HG02938 (cell line): ENCODE results near the gene SERINC5.

Experiments used
- ATAC-seq: cut with Tn5 transposase; IDR thresholded peaks from one replicate; pipeline ENCODE4 v1.9.1; 2021; ENCODE audit warnings: mild to moderate bottlenecking, moderate library complexity; ENCODE audit not compliant: unreplicated experiment

The SERINC5 gene

DNA sequence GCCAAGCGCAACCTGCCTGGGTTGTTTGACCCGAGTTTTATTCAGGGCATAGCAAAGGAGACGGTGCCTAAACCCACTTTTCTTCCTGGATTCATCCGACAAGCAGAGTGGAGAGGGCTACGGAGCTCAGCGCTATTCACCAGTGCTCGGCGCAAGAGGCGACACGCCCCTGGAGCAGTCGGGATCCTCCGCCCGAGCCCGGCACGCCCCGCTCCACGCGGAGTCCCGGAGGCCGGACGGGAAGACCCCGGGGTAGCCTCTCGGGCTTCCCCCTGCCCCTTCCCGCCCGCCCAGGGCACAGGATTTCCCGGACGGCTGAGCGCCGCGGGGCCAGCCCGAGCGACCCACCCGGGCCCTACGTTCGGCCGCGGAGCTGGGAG, 427 bp downstream of the SERINC5 start:
- ATAC-seq = peak; percentile 37

DNA sequence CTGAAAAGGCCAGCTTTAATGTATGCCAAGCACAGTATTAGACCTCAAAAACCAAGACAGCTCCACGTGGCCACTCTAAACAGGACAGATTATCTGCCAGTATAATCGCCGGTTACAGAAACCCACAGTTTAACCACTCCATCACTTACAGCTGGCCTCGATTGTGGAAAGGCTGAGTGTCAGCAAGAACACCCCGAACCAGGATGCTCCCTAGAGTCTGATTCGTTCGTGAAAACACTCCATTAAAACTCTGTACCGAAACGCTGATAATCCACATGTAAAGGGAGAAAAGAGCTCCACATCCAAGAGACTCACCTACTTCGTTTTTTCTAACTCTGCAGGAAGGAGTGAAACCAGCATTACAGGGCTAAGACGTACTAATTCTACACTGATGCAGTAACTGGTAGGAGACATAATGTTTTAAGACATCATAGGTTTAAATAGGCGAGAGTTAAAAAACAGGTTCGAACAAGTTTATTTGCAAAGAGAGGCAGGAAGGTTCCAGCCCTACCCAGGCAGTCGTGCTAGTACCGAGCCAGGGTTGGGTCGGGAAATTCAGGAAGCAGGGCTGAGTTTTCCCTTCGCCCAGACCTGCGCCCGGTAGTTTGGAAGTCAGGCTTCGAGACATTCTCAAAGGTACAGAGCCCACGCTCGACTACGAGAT, 949 bp downstream of the SERINC5 start:
- peak; percentile 5 for ATAC-seq

DNA sequence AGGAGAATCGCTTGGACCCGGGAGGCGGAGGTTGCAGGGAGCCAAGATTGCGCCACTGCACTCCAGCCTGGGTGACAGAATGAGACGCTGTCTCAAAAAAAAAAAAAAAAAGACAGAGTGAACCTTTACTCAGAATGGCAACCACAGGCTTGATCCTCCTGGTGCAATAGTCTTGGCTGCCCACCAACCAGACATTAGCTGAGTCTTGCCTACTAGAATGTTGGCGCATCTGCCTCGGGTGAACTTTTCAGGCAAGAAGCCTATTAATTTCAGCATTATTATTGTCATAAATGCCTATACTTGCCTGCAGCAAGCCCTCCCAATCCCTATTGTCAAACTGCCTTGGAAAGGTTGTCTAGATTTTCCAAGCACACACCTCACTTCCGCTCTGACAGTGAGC, 4.2 kb downstream of the SERINC5 start:
- no peak for ATAC-seq

DNA sequence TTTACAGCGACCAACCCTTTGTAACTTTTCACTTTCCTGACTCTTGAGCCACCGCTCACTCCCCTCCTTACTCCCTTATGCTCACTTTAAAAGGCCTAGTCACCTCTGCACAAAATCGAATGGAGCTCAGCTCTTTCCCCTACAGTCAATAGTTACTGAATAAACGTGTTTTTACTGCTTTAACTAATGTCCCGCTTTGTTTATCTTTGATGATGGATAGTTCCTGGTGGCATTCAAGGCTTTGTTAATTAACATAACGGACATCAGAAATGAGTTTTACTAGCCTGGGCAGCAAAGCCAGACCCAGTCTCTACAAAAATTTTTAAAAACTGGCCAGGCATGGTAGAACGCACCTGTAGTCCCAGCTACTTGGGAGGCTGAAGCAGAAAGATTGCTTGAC, 5.0 kb downstream of the SERINC5 start:
- ATAC-seq = no peak

DNA sequence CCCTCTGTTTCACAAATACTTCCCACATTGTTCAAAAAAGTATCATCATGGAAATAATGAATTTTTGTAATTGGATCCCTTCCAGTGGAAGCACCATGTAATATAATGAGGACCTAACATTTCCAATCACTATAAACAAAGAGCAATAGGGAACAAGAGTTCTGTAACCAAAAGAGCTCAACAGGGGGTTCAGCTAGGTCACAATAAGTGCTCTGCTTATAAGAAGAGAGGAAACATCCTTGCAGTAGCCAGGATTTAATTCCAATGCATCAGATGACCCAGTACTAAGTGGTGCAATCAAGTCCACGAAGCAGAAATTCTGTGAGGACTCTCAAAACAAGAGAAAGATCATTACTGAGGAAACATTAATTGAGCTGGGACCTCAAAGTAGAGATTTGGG, 5.9 kb downstream of the SERINC5 start:
- ATAC-seq = no peak

DNA sequence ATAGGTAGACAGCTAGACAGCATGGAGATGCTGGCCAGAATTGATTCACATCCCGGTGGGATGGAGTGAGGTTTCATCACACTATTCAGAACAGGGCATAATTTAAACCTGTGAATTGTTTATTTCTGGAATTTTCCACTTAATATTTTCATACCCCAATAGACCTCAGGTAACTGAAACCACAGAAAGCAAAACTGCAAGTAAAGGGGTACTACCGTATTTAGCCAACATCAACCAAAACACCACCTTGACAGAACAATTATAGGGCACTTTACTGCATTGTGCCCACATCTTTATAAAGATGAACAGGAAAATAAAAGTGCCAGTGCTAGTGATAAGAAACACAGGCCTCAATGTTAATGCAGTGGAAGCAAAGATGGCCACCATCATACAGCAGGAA, 7.5 kb downstream of the SERINC5 start:
- ATAC-seq = no peak

DNA sequence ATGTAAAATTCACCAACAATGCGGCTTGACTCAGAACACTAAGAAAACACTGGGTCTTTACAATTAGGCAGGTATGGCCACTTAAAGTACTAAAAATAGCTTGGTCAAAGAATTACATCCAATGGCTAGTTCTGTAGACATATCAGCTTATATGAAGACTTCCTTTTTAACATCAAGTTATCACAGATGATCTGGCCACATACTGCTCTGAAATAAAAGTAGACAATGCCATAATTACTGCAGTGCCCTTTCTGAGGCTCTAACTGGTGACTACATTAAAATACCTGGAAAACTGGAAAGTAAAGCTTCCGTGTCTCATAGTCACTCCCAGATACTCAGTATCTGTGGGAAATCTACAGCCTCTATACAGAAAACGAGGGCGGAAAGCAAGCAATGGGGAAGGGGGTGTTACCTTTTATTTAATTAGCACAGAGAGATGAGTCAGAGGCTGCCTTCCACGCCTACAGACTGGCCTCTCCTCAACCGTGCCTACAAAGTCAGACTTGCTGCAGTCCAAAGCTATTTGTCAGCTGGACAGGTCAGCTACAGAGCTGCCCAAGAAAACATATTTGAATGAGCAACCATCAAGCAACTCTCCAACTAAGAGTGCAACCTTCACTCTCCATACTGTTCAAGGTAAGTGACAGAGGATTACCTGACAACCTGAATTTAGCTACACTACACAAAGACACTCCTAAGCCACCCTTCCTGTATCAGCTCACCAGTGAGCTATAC, 8.7 kb downstream of the SERINC5 start:
- peak; percentile 82 for ATAC-seq

DNA sequence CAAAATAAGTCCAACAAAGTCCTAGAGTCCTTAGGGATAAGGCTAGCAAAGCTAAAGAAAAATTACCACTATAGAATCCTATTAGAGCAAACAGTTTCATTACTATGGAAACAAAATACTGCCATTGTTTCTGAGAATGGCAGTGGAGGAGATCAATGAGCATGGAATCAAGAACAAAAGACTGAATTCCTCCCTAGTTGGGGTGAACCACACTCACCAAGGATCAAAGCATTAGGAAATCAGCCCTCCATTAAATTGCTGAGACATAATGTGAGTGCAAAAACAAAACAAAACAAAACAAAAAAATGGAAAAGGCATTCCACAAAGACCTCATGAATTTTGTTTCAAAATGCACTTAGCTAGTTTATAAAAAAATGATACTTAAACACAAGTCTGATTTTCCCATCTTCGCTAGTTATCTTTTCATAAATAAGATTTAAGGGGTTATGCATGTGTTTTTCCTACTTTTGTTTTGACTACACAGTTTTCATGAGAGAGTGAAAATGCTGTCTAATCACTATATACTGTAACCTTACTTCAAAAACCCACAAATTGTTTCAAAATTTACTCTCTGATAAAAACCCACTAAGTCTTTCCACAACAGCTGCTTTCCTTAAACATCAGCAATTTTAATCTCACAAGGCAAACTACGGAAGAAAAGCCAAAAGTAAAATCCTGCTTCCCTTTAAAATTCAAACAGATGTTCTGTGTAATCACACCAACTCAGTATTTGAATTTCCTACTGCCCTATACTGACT, 9.7 kb downstream of the SERINC5 start:
- no peak for ATAC-seq

DNA sequence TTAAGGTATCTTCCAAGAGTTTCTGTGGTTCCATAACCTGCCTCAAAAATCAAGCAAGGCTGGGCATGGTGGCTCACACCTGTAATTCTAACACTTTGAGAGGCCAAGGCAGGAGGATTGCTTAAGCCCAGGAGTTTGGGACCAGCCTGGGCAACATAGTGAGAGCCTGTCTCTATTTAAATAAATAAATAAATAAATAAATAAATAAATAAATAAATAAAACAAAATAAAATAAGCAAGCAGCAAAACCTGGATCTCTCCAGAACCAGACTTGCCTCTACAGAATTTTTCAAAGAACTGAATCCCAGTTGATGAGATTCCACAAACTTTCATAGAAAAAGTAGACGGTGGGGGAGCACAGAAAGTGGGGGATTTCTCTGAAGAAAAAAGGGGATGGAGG, 12.3 kb downstream of the SERINC5 start:
- no peak for ATAC-seq

DNA sequence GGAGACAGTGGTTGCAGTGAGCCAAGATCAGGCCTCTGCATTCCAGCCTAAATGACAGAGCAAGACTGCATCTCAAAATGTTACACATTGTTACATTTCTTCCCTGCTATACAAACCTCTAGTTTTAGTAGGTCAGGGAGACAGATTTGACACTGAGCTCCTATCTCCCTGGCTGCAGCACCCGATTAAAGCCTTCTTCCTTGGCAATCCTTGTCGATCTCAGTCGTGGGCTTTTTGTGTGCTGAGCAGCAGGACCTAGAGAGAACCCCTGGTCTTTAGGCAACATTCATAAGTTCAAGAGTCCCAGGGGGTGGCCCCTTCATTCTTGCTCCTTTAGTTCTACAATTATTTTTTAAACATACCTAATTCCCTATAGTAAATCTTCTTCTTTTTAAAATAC, 13.0 kb downstream of the SERINC5 start:
- no peak for ATAC-seq

DNA sequence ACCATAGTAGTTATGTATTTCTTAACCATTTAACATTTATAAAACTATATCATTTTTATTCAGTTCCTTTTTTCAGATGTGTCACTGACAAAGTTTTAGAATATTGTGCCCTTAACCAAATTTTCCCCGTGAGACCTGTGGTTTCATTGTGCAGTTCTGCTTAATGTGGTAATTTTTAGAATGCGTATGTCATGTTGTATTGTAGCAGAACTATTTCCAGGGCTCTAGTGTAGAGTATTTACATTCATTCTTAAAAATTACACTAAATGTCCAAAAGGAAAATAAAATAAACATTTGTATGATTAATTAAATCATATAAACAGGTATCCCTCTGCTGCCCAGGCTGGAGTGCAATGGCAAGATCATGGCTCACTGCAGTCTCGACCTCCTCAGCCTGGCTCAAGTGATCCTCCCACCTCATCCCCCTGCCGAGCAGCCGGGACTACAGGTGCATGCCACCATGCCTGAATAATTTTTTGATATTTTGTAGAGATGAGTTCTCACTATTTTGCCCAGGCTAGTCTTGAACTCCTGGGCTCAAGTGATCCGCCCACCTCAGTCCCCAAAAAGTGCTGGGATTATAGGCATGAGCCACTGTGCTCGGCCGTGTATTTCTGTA, 15.4 kb downstream of the SERINC5 start:
- ATAC-seq = no peak

DNA sequence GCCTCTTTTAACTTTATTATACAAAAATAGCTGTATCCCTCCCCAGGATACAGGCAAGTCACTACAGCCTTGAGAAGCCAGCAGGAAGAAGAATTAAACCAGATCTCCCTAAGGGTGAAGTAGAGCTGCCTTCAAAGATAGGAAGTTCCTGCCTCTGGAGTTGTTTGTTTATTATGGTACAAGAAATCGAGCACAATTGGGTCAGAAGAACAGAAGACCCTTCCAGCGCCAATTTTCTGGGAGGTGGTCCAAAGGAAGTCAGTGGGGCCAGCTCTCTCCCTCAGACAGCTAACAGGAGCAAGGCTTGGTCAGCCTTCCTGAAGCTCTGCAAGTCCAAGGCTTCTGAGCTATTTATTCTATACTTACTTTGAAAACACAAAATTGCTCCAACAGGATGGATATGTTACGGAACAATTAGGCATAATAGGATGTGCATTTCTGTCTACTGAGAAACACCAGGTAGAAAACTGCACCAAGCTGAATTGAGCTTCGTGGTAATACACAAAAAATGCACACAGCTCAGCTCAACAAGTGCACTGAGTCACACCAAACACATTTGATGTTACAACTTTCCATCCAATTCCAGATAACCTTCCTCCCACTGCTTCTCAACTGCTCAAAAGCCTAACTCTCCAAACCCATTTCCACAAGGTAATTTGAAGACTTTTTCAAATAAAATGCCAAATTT, 16.0 kb downstream of the SERINC5 start:
- ATAC-seq = no peak

DNA sequence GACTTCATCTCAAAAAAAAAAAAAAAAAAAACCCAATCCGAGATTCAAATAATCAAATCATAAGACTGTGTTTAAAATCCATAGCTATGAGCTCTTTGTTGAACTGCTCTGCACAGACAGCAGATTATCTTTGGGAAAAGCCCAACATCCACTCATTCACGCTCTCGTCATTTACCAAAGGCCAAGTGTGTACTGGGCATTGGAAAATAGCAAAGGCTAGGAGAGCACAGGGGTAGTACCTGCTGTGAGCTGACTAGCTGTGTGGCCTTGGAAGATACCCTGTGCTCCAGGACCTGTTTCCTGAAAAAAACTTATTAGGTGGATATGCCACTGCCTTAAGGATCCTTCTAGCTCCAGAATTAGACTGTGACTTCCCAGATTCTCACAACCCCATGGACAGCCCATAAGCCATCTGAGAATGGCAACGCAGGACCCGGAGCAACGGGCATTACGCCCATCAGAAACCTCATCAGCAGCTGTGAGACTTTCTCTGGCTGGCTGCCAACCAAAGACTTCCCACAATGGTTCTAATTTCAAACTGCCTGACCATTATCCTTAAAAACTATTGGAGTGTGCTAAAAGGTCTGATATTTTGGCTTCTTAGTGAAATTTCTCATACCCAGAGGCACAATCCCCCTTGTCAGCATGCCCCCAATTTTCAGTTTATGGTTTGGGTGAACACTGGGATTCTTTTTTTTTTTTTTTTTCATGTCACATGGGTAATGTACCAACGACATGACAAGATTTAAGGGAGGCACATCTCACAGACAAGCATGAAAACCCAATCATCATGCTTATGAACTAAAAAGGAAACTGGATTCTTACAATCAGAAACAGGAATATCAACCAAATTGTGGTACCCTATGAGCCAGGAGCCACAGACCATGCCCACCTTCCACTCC, 16.8 kb downstream of the SERINC5 start:
- ATAC-seq = no peak

DNA sequence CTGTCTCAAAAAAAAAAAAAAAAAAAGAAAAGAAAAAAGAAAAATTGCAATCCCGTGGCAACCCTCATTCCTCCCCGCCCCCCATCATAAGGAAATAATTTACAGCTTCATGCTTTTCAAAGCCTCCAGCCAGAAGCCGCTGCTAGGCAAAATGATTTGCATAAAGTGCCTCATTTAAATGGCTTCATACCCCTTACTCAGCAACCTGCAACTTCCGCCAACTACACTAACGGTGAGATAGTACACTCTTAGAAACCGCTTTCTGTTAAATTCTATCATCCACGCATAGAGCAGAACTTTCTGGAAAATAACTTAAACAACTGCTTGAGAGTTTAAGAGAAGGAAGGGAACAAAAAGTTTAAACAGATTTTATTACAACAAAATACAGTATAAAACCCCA, 17.8 kb downstream of the SERINC5 start:
- no peak for ATAC-seq

DNA sequence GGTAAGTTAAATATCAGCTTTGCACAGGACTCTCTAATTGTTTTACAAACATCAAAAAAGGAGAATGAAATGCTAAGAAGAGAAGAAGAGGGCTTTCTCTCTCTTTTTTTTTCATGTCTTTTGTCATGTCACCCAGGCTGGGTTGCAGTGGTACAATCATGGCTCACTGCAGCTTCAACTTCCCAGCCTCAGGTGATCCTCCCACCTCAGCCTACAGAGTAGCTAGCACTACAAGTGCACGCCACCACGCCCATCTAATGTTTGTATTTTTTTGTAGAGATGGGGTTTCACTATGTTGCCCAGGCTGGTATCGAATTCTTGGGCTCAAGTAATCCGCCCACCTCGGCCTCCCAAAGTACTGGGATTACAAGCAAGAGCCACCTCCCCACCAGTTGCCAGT, 18.6 kb downstream of the SERINC5 start:
- no peak for ATAC-seq

DNA sequence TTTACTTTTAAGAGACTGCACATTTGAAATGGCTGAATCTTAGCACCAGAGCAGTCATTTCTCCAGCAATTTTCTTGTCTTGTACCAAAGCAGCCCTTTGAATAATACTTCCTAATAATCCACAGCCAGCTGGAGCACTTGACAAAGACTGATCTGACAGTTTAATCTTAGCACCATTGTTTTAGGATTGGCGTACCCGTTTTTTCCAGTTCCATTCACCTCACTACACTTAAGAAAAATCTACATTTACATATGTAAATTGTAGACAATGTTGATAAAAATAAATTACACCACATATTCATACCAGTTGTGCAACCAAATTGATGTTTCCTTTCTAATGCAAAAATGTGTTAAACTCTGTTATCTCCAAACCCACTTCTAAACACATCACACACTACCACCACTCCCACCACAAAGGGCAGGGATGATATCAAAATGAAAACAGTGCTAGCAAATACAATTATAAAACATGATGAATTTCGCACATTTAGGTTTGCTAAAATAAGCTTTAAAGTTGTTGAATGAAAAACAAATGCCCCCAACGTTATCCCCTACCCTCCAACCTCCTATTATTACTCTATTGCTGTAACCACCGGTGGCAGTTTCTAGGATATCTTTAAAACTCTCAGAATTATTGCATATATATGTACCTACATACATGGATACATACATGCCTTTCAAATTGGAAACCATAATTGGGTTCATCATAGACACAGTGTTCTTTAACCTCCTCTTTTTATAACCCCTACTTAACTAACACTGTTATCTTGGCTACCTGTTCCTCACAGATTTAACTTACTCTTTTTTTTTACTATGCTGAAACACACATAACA, 21.5 kb downstream of the SERINC5 start:
- no peak for ATAC-seq

DNA sequence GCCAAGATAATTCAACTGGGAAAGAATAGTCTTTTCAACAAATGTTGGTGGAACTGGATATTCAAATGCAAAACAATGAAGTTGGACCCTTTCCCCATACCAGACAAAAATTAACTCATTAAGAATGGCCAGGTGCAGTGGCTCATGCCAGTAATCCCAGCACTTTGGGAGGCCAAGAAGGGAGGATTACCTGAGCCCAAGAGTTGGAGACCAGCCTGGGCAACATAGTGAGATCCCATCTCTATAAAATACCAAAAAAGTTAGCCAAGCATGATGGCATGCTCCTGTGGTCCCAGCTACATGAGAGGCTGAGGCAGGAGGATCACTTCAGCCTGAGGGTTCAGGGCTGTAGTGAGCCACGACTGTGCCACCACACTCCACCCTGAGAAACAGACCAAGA, 24.2 kb downstream of the SERINC5 start:
- ATAC-seq = no peak

DNA sequence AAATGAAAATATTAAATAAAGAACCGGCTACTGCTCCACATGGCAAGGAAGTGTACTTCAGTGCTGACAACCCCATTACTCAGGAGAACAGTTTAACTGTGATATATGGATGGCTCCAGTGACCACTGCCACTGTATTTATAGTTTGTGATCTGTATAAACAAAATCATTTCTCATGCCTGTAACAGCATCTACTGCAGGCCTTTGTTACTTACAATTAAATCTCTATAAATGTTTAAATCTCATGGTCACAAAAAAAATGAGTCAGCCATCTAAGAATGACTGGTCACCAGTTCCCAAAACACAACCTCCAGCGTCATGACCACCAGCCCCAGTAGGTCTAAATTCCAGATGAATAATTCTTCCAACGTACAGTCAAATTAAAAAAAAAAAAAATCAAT, 24.6 kb downstream of the SERINC5 start:
- ATAC-seq = no peak
